Prostate gland (tissue), 2 donors: ENCODE results near the gene TMEM170B. TPM values are rescaled to one million over a fixed set of nuclear protein-coding genes. Genes with fewer than 3 reads are reported as not detected.

Source experiments
- small RNA-seq, 2 donors: library from RNA; depleted of rRNA; stranded (forward); fragments of <200 nt; gene quantifications; one replicate each; pipeline ENCODE3, GENCODE V24; 2016
- total RNA-seq, 2 donors: library from RNA; depleted of rRNA; stranded (reverse); fragments of >200 nt; gene quantifications; one replicate each; pipeline ENCODE4 v1.1.0, GENCODE V29; 2016

TMEM170B gene
- total RNA-seq, 2 donors from 2014 or later = 2.7 to 5.7 TPM

Small RNA genes lying within 50 kb of the gene (small RNA-seq; reads per million reads assigned to genes)
- 0 reads per million in 2 donors for gene RNU1-64P

Other genes starting within 250 kb of the TMEM170B start
- 1 to 10 TPM in 1 of 2 donors, under 1 TPM in 1; 0.74 to 1.0 TPM for gene ADTRP, start 241.1 kb downstream of the TMEM170B start, total RNA-seq